ENCODE measurements around the gene GPBP1L1.
"Not testable (repeated sequence)": the region's sequence is repeated elsewhere in the genome, so short reads cannot be mapped to it uniquely, and the experiment has no call there.

Gene GPBP1L1

DNA sequence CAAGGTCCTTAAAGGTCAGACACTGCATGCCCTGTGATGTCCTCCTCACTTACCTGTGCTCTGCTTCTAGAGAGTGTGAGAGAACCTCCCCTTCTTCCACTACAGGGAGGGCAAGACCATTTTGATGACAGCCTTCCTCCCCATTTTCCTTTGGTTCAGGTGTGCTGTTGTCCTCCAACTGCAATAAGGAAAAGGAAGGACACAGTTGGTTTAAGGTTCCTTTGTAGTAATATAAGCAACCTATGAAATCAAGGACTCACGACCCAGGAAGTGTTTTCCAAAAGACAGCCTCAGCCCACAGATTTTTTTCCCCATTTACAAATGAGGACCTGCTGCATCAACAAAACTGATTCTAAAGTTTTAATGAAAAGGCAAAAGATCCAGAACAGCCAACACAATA lies 55.9 kb downstream of the GPBP1L1 start:
- DNase-seq = no peak

DNA sequence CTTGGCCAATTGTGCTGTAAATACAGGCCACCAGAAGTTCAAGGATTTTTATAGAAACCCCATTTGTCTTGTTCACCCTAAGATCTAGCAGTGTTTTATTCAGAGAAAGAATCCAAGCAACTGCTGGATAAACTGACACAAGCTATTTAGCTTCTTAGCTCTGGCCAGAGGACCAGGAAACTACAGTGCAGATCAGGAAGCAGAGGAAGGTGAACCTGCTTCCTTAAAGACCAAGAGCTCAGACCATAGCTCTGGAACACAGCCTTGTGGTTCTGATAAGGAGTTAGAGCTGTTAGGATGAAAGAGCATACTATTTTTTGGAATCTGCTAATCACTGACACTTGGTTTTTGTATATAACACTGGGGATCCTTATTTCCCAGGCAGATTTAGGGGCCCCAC lies 57.3 kb downstream of the GPBP1L1 start:
- DNase-seq = no peak

DNA sequence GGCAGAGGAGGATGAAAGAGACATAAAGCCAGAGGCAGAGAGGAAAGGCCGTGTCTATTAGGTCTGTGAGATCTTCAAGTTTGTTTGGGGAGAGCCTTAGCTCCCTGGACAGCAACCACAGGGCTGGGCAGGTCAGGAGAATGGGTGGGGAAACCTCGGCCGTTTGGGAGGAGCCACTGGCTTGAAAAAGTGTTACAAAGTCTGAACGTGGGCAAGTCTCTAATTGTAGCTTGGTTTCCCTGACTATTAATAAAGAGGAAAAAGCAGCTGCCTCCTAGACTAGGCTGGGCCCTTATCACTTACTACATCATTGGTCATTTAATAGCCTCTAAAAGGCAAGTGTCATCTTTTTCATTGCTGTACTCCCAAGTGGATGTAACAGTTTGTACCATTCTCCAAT lies 62.4 kb downstream of the GPBP1L1 start, which contains the start of gene CCDC17:
Gene CCDC17 (minus strand): TSS at position 83 of the 400 bp plus-strand sequence. CDS start 145 bp downstream, outside the sequence.
- DNase-seq = no peak

DNA sequence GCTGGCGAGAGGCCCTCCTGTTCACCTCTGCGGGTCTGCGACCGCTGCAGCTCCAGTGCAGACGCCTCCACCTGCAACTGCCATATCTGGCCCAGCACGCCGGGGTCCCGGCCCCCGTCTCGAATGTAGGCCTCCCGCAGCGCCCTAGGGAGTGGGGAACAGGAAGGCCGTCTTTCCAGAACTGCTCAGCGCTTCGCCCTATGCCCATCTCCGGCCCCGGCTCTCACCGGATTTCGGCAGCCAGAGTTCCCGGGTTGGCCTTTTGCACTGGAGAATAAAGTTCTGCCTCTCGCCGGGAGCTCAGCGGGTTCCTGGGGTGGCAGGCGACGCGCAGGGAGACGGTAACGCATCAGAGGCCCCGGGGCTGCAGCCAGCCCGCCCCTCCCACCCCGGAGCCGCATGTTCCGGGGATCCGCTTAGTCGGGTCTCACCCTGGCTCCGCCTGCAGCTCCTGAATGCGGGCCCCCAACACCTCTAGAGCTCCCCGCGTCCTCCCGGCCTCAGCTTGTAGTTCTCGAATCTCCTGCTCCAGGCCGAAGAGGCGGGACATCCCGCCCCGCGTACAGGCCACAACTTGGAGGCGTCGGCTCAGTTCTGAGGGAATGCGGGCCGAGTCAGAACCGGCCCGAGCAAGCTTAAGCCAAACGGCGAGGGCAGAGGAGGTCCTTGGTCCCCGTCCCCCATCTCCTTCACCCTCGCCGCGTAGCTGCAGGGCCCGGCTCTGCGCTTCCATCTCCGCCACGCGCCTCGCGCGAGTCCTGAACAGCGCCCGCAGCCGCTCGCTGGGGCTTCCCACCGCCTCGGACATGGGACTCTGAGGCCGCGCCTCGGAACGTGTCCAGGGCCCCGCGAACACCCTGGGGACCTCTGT lies 63.6 kb downstream of the GPBP1L1 start:
- DNase-seq = no peak

DNA sequence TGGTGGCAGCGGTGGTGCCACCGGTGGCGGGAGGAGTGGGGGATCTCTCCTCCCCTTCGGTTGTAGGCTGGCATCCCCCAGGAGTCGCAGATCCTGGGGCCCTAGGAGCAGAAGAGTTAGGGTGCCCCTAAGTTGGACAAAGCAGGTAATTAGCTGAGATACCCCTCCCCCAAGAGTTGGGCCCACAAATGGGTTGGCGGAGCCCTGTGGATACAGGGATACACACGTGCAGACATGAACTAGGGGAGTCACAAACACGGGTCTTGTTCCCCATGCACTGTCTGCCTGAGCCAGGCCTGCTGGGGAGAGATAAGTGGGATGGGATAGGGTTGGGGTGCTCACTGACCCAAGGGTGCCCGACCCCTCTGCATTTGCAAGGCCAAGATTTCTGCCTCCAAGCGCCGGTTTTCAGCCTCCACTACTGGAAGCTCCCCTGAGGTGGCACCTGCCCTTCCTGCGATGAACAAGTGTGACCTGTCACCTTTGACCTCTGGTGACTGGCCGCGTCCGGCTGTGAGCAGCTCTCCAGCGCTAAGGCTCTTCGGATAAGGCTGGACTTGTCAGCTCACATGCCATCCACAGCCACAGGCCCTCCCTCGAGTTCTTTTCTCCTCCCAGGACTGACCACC lies 64.3 kb downstream of the GPBP1L1 start:
- DNase-seq = no peak

DNA sequence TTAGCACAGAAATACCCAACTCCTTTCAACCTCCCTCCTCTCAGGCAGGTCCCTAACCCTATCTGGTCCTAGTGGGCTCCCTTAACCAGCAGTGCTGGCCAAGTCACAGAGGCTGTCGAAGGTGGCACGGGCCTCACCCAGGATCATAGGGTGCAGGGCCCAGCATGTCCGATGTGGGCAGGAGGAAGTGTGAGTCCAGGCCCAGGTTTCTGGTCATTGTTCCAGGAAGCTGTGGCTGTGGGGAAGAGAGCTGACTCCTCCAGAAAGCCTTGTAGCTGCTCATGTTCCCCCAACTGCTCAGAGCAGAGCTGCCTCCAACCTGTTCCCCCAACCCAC lies 64.9 kb downstream of the GPBP1L1 start:
- DNase-seq = no peak

DNA sequence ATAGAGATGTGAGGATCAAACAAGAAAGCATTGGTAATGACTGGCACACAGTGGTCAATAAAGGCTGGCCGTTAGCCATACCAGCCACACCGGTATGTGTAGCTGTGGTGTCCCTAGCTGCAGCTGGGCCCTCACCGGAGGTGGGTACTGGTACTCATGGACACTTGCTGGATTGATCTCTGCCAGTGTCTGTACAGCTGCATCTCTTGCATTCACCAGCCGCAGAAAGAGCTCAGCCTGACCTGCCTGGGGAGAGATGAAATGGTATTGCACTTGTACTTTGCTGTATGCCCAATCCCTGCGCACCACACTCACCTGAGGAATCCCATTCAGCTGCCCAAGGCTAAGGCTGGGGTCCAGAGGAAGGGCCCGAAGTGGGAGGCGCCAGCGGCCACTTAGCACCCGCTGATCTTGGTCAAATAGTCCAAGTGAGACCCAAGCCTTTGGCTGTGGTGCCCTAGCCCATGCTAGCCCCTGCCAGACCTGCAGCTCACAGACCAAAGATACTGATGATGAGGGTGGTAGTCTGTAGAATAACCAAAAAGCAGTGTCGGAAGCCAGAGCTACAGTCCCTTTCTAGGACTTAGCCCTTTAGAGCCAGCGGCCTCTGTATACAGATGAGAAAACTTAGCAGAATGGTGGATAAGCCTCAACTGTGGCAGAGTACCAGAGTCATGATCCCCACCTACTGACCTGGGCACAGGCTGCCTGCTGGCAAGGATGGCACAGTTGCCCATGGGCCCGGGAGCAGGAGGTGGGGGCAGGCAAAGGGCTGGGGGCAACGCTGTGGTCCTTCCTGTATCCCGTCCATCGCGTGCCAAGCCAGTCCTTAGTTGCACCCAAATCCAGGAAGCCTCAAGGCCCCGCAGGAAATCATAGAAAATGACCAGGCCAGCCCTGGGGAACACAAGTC lies 65.5 kb downstream of the GPBP1L1 start:
- no peak for DNase-seq

DNA sequence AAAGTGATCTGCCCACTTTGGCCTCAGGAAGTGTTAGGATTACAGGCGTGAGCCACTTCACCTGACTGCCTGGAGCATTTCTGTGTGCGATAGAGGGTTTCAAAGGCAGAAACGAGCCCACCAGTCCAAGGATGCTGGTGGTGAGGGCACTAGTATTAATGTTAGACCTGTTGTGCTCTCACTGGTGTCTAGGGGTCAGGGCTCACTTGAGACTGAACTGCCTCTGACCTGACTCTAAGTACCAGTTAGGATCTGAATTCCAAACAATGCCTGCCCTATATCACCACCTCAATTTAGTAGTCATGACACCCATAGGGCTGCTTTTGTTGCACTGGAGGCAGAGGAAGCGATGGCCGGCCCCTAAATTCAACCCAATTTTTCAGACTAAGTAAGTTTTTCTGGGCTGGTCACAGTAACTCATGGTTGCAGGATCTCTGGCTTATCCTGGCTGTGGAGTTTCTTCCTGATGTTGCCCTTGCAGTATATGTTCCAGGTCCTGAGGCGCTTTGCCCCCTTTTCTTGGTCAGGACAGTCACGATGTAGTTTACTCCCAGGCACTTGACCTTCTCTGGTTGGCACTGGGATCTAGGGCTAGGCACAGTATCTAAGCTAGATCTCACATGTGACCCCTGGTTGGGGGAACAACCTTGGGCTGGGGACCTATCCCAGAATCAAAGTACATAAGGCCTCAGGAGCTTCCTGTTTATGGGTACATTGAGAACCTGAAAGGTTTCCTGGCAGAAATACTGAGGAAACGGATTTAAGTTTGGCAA lies 67.0 kb downstream of the GPBP1L1 start:
- no peak for DNase-seq

DNA sequence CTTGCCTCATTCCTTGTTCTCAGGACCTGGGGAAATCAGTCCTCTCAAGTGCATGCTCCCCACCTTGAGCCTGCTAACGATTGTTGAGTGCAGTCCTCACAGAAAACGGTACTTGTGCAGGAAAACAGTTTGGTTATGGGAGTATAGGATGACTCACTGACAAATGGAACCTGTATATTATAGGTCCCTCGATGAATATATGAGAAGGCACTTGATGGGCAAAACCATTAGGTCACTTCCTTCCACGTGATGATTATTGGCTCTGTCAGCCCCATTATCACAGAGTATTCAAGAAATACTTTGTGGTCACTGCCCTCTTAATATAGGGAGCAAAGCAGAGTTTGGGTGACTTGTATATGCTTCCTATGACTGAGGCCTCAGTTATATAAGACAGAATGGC lies 68.7 kb downstream of the GPBP1L1 start:
- DNase-seq = no peak

DNA sequence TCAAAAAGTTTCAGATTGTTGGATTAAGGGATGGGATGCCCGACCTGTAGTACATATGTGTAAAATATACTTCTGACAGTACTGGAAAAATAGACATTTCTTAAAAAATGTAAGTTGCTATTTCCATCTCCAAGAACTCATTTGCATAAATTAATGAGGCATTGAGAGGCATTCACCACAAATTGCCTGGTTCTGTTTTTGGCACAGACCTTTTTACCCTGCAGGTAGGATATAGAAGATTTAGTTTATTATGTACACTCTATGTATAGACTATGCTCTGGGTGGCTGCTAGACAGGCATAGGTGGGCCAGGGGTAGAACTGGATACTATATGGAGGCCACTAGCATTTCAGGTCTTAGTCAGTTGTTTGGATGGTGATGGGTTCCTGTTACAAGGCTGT lies 70.4 kb downstream of the GPBP1L1 start:
- no peak for DNase-seq

DNA sequence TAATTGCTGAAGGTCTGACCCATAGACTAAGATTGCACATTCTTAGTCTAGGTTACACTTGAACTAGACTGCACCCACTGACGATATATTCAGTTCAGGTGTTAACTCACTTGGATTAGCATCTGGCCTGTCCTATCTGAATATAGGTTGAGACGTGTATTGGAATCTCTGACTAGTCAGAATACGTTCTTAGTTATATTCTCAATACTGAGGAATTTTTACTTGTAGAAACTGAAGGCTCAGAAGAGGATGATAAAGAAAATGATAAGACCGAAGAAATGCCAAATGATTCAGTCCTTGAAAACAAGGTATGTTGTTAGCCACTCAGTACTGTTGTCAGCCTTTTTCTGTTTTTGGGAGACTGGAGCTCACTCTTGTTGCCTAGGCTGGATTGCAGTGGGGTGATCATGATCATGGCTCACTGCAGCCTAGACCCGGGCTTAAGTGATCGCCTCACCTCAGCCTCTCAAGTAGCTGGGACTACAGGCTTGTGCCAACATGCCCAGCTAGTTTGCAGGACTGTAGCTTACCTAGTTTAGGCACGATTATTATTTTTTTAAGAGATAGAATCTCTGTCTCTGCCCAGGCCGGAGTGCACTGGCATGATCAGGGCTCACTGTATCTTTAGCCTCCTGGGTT lies 73.3 kb downstream of the GPBP1L1 start:
- no peak for DNase-seq

DNA sequence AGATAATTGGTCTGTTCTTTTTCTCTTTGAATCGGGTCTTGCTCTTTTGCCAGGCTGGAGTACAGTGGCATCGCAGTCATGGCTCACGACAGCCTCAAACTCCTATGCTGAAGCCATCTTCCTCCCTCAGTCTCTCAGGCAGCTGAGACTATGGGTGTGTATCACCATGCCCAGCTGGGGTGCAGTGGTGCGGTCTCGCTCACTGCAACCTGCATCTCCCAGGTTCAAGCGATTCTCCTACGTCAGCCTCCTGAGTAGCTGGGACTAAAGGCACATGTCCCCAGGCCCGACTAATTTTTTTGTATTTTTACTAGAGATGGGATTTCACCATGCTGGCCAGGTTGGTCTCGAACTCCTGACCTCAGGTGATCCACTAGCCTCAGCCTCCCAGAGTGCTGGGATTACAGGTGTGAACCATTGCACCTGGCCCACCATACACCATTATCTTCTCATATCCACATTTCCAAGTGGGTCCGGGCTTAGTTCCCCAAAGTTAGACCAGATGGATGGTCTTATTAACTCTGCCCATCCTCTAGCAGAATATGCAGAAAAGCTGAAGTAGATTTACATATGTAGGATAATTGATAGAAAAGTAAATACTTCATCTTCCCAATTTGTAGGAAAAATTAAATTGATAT lies 75.6 kb downstream of the GPBP1L1 start:
- no peak for DNase-seq

DNA sequence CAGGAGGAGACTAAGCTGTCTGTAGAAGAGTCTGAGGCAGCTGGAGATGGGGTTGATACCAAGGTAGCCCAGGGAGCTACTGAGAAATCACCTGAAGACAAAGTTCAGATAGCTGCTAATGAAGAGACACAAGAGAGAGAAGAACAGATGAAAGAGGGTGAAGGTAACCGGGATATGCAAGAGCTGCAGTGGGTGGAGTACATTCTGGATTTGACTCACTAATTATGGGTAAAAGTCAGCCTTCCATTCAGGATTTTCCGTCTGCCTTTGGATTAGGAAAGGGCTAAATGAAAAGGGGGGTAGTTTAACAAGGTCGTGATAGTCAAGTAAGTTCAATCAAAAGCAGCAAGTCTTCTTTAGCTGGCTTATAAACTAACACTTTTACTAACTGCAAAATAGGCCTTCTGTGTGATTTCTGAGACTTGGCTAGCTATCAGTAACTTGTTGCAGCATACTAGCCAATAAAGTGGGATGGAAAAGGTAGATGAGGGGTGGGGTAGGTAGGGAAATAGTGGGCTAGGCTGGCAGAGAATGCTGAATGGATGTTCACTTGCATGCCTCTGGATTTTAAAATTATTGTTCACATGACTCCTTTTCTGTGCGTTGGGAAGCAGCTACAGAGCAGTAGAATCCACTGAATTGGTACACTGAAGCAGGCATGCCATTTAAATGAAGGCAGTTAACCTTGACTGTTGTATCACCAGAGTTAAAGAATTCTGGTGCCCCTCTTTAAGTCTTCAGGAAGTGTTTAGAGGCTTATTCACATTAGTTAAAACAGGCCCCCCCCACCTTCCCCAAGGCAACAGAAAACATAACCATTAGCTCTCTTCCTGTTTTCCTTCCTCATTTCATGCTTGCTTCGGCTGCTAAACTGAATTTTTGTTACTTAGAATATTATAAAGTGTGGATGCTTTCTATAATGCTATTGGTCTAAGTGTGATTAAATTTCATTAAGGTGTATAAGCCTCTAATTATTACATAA lies 77.9 kb downstream of the GPBP1L1 start:
- DNase-seq = no peak

DNA sequence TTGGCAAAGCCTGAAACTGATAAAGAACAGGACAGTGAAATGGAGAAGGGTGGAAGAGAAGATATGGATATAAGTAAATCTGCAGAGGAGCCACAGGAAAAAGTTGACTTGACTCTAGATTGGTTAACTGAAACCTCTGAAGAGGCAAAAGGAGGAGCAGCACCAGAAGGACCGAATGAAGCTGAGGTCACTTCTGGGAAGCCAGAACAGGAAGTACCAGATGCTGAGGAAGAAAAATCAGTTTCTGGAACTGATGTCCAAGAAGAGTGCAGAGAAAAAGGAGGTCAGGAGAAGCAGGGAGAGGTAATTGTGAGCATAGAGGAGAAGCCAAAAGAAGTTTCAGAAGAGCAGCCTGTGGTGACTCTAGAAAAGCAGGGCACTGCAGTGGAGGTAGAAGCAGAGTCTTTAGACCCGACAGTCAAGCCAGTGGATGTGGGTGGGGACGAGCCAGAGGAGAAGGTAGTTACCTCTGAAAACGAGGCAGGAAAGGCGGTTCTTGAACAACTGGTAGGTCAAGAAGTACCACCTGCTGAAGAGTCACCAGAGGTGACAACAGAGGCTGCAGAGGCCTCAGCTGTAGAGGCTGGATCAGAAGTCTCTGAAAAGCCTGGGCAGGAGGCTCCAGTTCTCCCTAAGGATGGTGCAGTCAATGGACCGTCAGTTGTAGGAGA lies 78.8 kb downstream of the GPBP1L1 start:
- DNase-seq = no peak

DNA sequence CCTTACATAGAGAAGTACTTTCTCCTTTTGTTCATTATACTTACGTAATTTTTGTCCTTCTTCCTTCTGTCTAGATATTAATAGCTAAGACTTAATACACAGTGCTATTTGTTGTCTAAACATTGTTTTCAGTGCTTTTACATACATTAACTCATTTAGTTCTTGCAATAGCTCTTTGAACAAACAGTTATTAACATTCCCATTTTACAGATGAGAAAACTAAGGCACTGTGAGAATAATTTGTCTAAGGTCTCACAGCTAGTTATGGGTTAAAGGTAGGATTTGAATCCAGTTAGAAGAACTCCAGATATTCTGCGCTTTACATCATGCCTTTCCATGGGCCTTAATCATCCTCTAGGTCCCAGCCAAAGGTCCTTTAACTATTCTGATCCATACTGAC lies 82.1 kb downstream of the GPBP1L1 start:
- DNase-seq = no peak

DNA sequence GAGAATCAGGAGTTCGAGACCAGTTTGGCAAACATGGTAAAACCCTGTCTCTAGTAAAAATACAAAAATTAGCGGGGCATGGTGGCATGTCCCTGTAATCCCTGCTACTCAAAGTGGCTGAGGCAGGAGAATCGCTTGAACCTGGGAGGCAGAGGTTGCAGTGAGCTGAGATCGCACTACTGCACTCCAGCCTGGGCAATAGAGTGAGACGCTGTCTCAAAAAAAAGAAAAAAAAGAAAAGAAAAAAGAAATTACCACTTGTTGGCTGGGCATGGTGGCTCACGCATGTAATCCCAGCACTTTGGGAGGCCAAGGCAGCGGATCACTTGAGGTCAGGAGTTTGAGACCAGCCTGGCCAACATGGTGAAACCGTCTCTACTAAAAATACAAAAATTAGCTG lies 89.6 kb downstream of the GPBP1L1 start:
- not testable (repeated sequence) for DNase-seq

DNA sequence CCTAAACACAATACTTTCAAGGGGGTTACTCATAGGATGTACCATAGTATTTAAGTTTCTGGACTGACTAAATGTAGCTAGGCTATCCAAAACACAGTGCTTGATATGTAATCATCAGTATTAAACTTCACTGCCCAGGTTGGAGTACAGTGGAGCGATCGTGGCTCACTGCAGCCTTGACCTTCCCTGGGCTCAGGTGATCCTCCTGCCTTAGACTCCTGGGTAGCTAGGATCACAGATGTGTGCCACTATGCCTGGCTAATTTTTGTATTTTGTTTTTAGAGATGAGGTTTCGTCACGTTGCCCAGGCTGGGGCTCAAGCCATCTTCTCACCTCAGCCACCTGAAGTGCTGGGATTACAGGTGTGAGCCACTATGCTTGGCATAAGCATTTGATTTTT lies 91.9 kb downstream of the GPBP1L1 start:
- DNase-seq = no peak

DNA sequence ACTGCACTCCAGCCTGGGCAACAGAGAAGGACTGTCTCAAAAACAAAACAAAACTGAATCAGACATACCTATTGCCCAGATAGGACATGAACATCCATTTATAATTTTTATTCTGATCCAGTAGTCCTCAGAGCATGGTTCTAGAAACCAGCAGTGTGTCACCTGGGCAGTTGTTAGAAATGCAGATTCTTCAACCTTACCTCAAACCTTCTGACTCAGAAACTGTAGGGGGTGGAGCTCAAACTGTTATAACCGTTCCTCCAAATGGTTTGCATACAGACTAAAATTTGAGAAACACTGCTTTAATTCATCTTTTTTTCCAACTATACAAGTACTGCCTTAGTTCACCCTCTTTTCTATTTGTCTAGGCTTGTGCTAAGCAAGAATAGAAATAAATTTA lies 96.5 kb downstream of the GPBP1L1 start:
- no peak for DNase-seq

DNA sequence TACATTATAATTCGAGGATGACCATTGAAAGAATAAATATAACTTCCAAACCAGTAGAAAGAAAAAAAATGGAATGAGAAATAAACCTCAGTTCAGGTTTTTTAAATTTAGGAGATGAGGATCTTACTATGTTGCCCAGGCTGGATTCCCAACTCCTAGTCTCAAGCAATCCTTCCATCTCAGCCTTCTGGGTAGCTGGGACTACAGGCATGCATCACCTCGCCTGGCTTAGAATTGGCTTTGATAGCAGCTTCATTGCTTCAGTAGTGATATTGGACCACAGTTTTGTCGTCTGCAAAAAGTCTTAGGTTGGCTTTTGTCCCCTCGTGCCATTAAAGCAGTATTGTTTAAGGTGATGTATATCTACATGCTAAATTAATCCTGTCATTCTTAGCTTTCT lies 99.6 kb downstream of the GPBP1L1 start:
- DNase-seq = no peak

Data from NCI-H1930 (cell line).